ENCODE measurements around the gene SCGB2A2.

SCGB2A2 gene

DNA sequence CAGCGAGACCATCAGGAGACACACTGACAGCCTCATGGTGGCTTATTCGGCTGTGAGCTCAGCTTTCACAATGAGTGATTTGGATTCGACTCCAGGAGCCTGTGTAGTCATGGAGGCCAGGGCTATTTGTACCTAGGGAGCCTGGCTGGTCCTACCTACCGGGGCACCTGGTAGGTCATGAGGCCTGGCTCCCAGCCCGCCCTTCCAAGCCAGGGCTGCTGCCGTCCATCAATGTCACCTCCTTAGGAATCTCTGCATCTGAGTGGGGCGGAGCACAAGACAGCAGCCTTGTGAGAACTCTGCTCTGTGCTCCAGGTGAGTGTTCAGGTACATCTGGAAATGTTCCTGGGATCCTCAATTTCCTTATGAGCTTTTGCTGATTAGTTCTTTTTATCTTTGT, 29.0 kb downstream of the SCGB2A2 start, which contains the start of gene SCGB1D4:
TSS of gene SCGB1D4 (minus strand) at position 101 of the 400 bp plus-strand sequence. CDS start at position 36, 65 bp downstream.
- no peak for DNase-seq (ENCODE audit: extremely low read depth in 1 of 2, low read depth in 1 of 2)

DNA sequence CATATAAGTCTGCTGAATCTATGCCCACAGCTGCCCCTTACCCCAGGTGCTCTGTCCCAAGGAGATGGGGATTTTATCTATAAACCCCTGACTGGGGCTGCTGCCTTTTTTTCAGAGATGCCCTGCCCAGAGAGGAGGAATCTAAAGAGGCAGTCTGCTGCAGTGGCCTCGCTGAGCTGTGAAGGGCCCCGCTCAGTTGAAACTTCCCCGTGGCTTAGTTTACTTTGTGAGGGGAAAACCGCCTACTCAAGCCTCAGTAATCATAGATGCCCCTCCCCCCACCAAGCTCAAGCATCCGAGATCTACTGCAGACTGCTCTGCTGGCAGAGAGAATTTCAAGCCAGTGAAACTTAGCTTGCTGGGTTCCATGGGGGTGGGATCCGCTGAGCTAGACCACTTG, 36.3 kb downstream of the SCGB2A2 start:
- DNase-seq (ENCODE audit: extremely low read depth in 1 of 2, low read depth in 1 of 2), result no peak

DNA sequence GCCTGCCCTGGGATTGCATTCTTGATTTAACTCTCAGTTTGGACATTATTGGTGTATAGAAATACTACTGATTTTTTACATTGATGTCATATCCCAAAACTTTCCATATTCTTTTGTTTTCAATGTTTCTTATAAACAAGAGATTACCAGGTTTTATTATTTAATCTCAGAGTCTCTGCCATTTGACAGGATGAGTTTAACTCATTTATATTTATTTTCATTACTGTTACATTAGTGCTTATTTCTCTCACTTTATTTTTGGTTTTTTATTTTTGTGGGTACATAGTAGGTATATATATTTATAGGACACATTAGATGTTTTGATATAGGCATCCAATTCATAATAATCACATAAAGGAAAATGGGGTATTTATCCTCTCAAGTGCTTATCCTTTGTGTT, 38.0 kb downstream of the SCGB2A2 start:
- no peak for DNase-seq (ENCODE audit: extremely low read depth in 1 of 2, low read depth in 1 of 2)

DNA sequence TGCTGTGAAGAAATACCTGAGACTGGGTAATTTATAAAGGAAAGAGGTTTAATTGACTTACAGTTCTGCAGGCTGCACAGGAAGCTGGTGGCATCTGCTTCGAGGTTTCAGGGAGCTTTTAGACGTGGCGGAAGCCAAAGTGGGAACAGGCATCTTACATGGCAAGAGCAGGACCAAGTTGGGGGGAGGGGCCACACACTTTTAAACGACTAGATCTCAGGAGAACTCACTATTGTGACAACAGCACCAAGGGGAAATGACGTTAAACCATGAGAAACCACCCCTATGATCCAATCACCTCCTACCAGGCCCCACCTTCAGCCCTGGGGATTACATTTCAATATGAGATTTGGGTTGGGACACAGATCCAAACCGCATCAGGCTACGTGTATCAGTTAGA, 40.0 kb downstream of the SCGB2A2 start:
- DNase-seq (ENCODE audit: extremely low read depth in 1 of 2, low read depth in 1 of 2), result no peak

DNA sequence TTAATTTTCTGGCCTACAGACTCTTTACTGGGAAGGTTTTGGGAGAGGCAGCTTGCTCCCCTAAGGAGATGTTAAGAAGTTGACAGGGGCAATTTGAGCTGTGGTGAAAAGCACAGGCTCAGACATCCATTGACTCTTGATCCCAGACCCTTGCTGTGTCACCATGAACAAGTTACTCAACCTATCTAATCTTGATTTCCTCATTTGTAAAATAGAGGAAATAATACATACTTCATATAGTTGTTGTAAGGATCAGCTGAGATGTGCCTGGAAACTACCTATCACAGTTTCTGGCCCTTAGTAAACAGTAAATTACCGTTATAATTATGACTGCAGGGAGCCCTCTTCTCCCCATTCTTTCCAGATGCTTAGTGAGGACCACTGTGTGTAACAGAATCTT, 45.5 kb downstream of the SCGB2A2 start:
- no peak for DNase-seq (ENCODE audit: extremely low read depth in 1 of 2, low read depth in 1 of 2)

DNA sequence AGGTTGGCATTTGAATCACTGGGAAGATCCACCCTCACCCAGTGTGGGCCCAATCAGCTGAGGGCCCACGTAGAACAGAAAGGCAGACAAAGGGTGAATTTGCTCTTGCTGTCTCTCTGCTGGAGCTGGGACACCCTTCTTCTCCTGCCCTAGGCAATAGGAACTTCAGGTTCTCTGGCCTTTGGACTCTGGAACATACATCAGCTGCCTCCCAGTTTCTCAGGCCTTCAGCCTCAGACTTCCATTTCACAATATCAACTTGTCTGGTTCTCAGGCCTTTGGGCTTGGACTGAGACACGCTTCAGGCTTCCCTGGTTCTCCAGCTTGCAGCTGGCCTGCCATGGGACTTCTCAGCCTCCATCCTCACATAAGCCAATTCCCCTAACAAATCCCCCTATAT, 52.6 kb downstream of the SCGB2A2 start:
- no peak for DNase-seq (ENCODE audit: extremely low read depth in 1 of 2, low read depth in 1 of 2)

All from activated CD8-positive, alpha-beta memory T cell treated with anti-CD3 and anti-CD28 coated beads for 1 hour (primary cell).